ENCODE data around the gene BAIAP2L1.
A peak's percentile ranks its signal among the peaks of the same experiment; 100 is the strongest.
"Not testable (repeated sequence)": the region's sequence is repeated elsewhere in the genome, so short reads cannot be mapped to it uniquely, and the experiment has no call there.

BAIAP2L1 gene

GRCh38 chr7:98317366-98318040 is 83.4 kb downstream of the BAIAP2L1 start:
- DNase-seq: no peak

- DNase-seq: not testable (repeated sequence)
Measured at GRCh38 chr7:98315994-98316527, 84.8 kb downstream of the BAIAP2L1 start.

- no peak for DNase-seq
Measured at GRCh38 chr7:98315318-98315993, 85.4 kb downstream of the BAIAP2L1 start.

GRCh38 chr7:98314469-98314868 is 86.4 kb downstream of the BAIAP2L1 start:
- no peak for DNase-seq

GRCh38 chr7:98312201-98312600 is 88.7 kb downstream of the BAIAP2L1 start:
- DNase-seq: no peak

GRCh38 chr7:98309566-98309965 is 91.3 kb downstream of the BAIAP2L1 start:
- DNase-seq: no peak

GRCh38 chr7:98307971-98308466 is 92.9 kb downstream of the BAIAP2L1 start:
- no peak for DNase-seq

- DNase-seq: no peak
Measured at GRCh38 chr7:98305951-98306535, 94.8 kb downstream of the BAIAP2L1 start.

GRCh38 chr7:98303906-98304305 is 97.0 kb downstream of the BAIAP2L1 start:
- no peak for DNase-seq

GRCh38 chr7:98303176-98303865 is 97.6 kb downstream of the BAIAP2L1 start:
- no peak for DNase-seq

GRCh38 chr7:98301693-98302470 is 99.0 kb downstream of the BAIAP2L1 start:
- no peak for DNase-seq

GRCh38 chr7:98300595-98301372 is 100.1 kb downstream of the BAIAP2L1 start:
- DNase-seq: no peak

GRCh38 chr7:98297626-98298286 is 103.1 kb downstream of the BAIAP2L1 start:
- DNase-seq: no peak

- no peak for DNase-seq
Measured at GRCh38 chr7:98296833-98297232, 104.1 kb downstream of the BAIAP2L1 start.

- DNase-seq: no peak
Measured at GRCh38 chr7:98295467-98296192, 105.3 kb downstream of the BAIAP2L1 start.

GRCh38 chr7:98294798-98295382 is 106.0 kb downstream of the BAIAP2L1 start:
- DNase-seq: peak; percentile 38 to 53

GRCh38 chr7:98294326-98294725 is 106.6 kb downstream of the BAIAP2L1 start:
- no peak for DNase-seq

GRCh38 chr7:98293746-98294145 is 107.1 kb downstream of the BAIAP2L1 start:
- no peak for DNase-seq

- DNase-seq: no peak
Measured at GRCh38 chr7:98293265-98293664, 107.6 kb downstream of the BAIAP2L1 start.

- no peak for DNase-seq
Measured at GRCh38 chr7:98291717-98292116, 109.2 kb downstream of the BAIAP2L1 start.
